Ishikawa (cell line): ENCODE data around the gene DEXI.

ENCODE experiments used
- CREB1 ChIP-seq: IDR thresholded peaks from 2 replicates; pipeline ENCODE4 v1.6.1; 2012; ENCODE audit warnings: low read depth
- MAX ChIP-seq: IDR thresholded peaks from 2 replicates; pipeline ENCODE4 v1.6.1; 2012
- RAD21 ChIP-seq: IDR thresholded peaks from 2 replicates; pipeline ENCODE4 v1.6.1; 2012; ENCODE audit warnings: low read depth
- REST ChIP-seq: IDR thresholded peaks from 2 replicates; pipeline ENCODE4 v1.6.1; 2012; ENCODE audit warnings: low read depth, mild to moderate bottlenecking
- TAF1 ChIP-seq: IDR thresholded peaks from 2 replicates; pipeline ENCODE4 v1.6.1; 2012; ENCODE audit warnings: low read depth, mild to moderate bottlenecking
- ZBTB7A ChIP-seq: IDR thresholded peaks from 2 replicates; pipeline ENCODE4 v1.6.1; 2012; ENCODE audit warnings: low read depth

GRCh38 chr16:10931134-10931533 lies 11.1 kb downstream of the DEXI start:
- TF ChIP-seq RAD21, result no peak
- no peak for TF ChIP-seq REST
- TF ChIP-seq CREB1, result no peak
- TF ChIP-seq MAX, result no peak
- TF ChIP-seq TAF1, result no peak
- TF ChIP-seq ZBTB7A, result no peak
